GM13976 (cell line): ENCODE data around the gene FAM72B.
"Not testable (repeated sequence)": the region's sequence is repeated elsewhere in the genome, so short reads cannot be mapped to it uniquely, and the experiment has no call there.

Experiments
- DNase-seq: peaks from one replicate; pipeline ENCODE4 v3.0.0; 2012; ENCODE audit warnings: low spot score
- in situ Hi-C: fragments of 300-500 bp; cut with MboI; formaldehyde crosslinking; loops from one replicate; pipeline ENCODE4 v1.12.0; 2022; ENCODE audit warnings: low sequenced_read_pairs, mixed read lengths, inconsistent platforms; ENCODE audit not compliant: unreplicated experiment

FAM72B gene

GRCh38 chr1:121184290-121185127 is at the start of gene FAM72B, which contains the start of gene SRGAP2C:
Gene FAM72B, minus strand, starts transcription at chr1:121184340. Its CDS starts 851 bp downstream, at chr1:121183489.
Gene SRGAP2C, plus strand, starts transcription at chr1:121184975. Its CDS starts 2,472 bp downstream, at chr1:121187447.
- in situ Hi-C loops, result not testable (repeated sequence)
- peak; percentile 79 for DNase-seq

- in situ Hi-C loops, DNase-seq: not testable (repeated sequence)
Observed at GRCh38 chr1:121232445-121233125, 48.4 kb upstream of the FAM72B start.

GRCh38 chr1:121230636-121231035 is 46.5 kb upstream of the FAM72B start:
- in situ Hi-C loops, DNase-seq: not testable (repeated sequence)

- DNase-seq, in situ Hi-C loops: not testable (repeated sequence)
Observed at GRCh38 chr1:121227544-121228330, 43.6 kb upstream of the FAM72B start.

DNA sequence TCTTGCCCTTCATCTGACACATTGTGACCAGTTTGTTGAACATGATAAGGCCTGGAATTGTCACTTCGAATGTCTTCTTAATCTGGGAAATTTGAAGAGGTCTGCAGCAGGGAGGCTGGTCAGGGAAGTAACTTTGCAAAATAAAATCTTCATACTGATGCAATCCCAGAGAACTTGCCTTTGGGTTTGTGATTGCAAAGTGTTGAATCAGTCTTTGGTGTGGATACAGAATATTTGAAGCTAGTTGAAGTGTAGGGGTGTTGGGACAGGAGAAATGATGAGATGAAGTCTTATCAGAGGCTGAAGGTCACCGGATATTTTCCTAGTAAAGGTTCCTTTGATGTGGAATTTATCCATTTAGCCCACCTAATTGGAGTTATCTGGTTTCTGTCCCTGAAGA is 42.8 kb upstream of the FAM72B start:
- not testable (repeated sequence) for DNase-seq

DNA sequence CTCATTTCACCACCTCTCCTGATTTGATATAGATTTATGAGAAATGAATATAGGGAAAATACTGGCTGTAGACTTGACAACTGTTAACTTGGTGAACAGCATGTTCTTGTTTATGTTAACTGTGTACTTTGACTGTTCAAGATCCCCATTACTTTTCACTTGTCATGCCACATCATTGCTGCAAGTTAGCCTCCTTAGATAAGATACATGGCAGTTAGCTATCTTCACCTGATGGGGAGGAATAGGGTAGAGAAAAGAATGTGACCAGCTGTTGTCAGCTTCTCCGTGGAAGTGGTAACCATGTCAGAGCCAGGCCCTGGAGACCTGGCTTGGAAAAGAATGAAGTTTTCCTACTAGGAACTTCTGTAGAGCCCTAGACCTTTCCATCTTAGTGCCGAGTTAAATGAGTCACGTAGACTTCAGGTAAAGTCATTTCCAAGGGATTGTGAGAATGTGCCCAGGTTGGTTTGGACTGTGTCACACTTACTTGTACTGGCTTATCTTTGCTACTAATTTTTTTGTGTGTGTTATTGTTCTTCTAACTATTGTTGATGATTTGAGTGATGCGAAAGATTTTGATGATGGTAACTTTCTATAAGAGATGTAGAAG is 42.3 kb upstream of the FAM72B start:
- DNase-seq, in situ Hi-C loops: not testable (repeated sequence)

More for the DNA sequence above, 42.8 kb upstream of the FAM72B start:
- in situ Hi-C loops, result not testable (repeated sequence)

DNA sequence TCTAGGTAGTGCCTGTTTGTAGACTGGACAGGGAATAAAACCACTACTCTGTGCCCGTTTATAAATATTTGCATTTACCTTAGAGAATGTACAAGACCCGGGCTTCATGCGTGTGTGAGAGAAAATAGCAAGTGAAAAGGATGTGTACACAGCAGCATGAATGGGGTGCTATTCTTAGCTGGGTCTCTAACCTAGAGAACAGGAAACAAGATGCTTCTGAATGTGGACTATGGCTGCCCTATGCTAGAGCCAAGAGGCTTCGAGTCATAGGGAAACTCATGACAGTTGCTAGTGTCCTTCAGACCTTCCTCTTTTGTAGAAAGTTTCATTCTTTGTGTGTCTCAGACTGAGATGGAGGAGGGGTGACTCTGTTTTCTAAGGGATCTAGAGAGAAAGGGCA is 40.6 kb upstream of the FAM72B start:
- in situ Hi-C loops, DNase-seq: not testable (repeated sequence)

DNA sequence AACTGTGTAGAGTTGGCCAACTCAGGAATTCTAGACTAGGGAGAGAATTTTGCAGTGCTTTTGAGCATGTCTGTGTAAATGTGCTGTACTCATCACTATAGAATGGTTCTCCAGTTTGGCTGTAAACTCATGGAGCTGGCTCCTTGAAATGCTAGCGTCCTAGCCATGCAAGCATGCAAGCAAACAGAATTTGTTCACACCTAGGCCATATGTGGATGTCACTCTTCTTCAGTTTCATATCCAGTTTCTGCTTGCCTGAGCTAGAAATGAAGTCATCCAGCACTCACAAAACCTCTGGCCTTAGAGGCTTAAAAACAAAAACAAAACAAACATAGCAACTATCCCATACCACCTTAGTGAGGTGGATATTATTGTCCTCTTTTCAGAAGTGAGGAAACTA is 37.6 kb upstream of the FAM72B start:
- in situ Hi-C loops, result not testable (repeated sequence)

DNA sequence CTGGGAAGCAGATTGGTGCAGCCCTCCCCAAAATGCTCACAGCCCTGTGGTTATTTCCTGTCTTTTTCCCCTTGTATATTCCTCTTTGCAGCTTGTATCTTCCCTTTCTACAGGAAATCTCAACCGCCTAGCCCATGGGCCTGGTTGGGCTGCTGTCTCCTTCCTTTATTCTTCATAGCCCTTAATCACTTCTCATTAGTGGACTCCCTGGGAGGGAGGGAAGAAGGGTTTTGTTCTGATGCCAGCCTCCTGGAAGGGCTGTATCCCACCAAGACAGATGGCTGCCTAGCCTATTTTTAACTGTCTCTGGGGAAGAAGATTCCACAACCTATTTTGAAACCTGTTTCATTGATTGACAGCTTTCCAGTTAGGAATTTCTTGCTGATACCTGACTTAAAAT is 32.5 kb upstream of the FAM72B start:
- DNase-seq, in situ Hi-C loops: not testable (repeated sequence)

More for the DNA sequence above, 37.6 kb upstream of the FAM72B start:
- DNase-seq, result peak; percentile 5

- in situ Hi-C loops, DNase-seq: not testable (repeated sequence)
Observed at GRCh38 chr1:121215699-121216417, 31.7 kb upstream of the FAM72B start.

- not testable (repeated sequence) for DNase-seq
Observed at GRCh38 chr1:121214544-121215156, 30.5 kb upstream of the FAM72B start.

DNA sequence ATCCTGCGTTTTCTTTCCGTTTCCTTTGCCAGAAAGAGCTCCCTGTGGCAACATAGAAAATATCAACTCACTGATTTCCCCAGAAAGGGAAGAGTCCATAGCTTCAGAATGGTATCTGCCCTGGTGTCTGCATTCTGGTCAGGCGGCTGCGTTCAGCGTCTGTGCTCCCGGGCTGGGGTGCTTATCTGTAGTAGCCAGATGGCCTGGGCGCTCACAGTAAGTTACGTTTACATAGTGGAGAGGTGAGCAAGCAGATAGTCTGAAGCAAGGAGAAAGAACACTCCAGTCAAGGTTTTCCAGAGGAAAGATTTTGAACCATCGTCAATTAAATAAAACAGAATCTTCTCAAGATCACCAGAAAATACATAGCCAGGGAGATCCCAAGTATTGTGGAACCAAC is 29.4 kb upstream of the FAM72B start:
- in situ Hi-C loops, result not testable (repeated sequence)

More at GRCh38 chr1:121214544-121215156, 30.5 kb upstream of the FAM72B start:
- in situ Hi-C loops, result not testable (repeated sequence)

DNA sequence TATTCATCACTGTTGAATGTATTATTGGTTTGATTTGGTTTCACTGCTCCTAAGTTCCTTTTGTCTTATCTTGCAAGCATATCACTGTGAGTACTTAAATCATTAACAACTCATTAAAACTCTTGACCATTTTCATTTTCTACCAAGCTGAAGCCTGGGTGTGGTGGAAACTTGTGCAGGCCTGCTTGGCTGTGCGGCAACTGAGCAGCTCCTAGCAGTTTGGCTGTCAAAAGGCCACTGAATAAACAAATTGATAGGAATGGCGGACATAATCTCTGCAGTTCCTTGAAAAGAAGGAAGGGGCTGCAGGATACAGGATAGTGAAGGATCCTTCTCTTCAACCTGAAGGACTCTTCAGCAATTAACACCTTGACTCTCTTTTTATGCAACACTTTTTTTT is 26.6 kb upstream of the FAM72B start:
- in situ Hi-C loops, DNase-seq: not testable (repeated sequence)

More for the DNA sequence above, 29.4 kb upstream of the FAM72B start:
- not testable (repeated sequence) for DNase-seq

- in situ Hi-C loops, DNase-seq: not testable (repeated sequence)
Observed at GRCh38 chr1:121208375-121208774, 24.2 kb upstream of the FAM72B start.

GRCh38 chr1:121207328-121207727 is 23.2 kb upstream of the FAM72B start:
- in situ Hi-C loops, DNase-seq: not testable (repeated sequence)

DNA sequence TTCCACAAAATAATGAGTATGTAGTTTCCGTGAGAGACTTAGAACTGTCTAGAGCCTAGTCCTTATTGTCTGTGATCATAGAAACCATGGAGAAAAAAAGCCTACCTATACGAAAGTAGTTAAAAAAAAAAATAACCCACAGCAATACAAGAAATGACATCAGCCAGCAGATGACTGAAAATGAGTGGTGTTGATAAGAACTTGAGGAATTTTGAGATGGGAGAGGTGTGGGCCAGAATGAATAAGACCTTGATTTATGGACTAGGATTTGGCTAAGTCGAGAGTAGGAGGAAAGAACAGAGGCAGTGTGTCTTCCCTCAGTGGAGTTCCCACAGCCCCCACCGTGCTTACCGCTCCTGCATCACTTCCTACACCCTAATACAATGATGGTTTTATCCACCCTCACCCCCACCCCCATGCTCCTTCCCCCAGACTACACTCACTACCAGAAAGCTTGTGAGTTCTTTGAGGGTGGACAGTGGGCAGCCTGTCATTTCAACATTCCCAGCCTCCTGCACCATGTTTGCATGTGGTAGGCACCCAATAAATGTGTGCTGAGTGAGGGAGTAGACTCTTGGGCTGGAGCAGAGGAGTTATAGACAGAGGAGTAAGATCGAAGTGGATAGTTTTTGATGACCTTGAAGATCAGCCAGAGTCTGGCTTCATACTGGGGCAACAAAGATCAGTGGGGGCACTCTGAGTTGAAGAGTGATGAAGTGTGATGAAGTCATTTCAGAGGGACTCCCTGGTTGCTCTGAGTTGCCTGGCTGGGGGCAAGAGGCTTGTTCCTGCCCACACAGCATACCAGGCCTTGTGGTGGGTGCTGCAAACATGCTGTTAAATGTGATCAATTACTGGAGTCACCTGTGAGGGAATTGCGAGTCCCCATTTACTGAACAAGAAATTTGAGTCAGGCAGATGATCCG is 21.9 kb upstream of the FAM72B start:
- in situ Hi-C loops, DNase-seq: not testable (repeated sequence)
